Transverse colon (tissue), 4 donors: ENCODE data around the gene CEP250.

ENCODE experiments used
- POLR2AphosphoS5 ChIP-seq, 3 donors: sonication (generic); formaldehyde crosslinking; IDR thresholded peaks; one replicate each; pipeline ENCODE4 v1.6.1; 2016; ENCODE audit warnings: antibody characterized with exemption in 3 of 3
- TF ChIP-seq, protein P1 (sequence below), 5 experiments: fragments of 200-600 bp in 3 of 5; fragments of 450-650 bp in 2 of 5; sonication (generic) in 3 of 5; IDR thresholded peaks; 1 replicate in 2 of 5; 2 replicates in 3 of 5; pipeline ENCODE4 v1.5.1; 2016 to 2017; ENCODE audit warnings: antibody characterized with exemption in 5 of 5, inconsistent platforms in 3 of 5, mild to moderate bottlenecking in 2 of 5, moderate library complexity in 1 of 5

DNA sequence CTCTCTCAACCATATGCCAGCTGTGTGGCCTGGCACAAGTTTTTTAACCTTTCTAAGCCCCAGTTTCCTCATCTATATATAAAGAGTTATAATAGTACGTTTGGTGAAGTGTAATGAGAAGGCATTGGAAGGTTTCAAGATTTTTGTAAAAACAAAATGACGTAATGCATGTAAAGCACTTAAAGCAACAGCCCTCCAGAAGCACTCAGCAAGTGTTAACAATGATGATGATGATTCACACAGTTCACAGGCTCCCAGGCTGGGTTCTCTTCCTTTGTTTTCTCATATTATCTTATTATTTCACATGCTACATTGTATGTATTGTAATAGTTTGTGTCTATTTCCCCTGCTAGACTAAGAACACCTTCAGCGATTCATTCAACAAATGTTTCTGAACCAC is 6.2 kb downstream of the CEP250 start:
- TF ChIP-seq, protein P1, sequence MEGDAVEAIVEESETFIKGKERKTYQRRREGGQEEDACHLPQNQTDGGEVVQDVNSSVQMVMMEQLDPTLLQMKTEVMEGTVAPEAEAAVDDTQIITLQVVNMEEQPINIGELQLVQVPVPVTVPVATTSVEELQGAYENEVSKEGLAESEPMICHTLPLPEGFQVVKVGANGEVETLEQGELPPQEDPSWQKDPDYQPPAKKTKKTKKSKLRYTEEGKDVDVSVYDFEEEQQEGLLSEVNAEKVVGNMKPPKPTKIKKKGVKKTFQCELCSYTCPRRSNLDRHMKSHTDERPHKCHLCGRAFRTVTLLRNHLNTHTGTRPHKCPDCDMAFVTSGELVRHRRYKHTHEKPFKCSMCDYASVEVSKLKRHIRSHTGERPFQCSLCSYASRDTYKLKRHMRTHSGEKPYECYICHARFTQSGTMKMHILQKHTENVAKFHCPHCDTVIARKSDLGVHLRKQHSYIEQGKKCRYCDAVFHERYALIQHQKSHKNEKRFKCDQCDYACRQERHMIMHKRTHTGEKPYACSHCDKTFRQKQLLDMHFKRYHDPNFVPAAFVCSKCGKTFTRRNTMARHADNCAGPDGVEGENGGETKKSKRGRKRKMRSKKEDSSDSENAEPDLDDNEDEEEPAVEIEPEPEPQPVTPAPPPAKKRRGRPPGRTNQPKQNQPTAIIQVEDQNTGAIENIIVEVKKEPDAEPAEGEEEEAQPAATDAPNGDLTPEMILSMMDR (IDR thresholded peaks at IDR 0.05) = no peak
- TF ChIP-seq POLR2AphosphoS5 (IDR thresholded peaks at IDR 0.05) = no peak
